ENCODE measurements around the gene EFCAB7.

EFCAB7 gene

GRCh38 chr1:63522891-63523728 is at the start of gene EFCAB7, which contains the start of gene ITGB3BP:
Gene EFCAB7 (plus strand): TSS chr1:63523525. CDS start chr1:63525573, 2,048 bp downstream.
Gene ITGB3BP (minus strand): TSS chr1:63523225. CDS start chr1:63523133, 92 bp downstream.
- DNase-seq (ENCODE audit: low read depth in 2 of 2): peak; percentile 85 to 90

GRCh38 chr1:63475761-63476160 is 47.6 kb upstream of the EFCAB7 start:
- no peak for DNase-seq (ENCODE audit: low read depth in 2 of 2)

DNA sequence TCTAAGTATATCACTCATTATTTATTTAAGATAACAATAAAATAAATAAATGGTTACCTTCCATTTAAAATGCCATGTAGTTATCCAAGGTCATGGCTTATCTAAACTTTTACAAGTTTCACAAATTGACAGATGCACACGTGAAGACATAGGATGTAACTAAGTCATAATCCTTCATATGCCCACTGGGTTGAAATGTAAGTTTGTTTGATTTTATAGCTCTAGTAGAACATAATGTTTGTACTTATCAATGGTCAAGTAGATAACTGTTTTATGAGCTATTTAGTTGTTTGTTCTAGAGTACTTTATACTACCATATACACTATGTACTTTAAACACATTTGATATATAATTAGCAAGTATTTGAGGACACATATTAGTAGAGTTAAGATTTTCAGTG is 43.3 kb upstream of the EFCAB7 start:
- no peak for DNase-seq (ENCODE audit: low read depth in 2 of 2)

DNA sequence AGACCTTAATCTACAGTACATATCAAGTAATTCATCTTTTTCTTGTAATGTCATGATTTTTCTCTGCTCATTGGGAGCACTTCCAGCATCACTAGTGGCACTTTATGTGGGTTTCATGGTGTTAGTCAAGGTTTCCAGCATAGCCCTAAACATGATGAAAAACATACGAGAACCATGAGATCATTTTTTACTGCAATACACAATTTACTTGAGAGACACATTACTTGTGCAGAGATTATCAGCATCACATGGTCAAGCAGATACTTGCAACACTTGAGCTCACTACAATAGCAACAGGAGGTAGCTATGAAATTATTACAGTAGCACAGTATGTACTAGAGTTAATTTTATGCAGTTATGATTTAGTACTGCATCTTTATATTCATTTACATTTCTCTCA is 36.7 kb upstream of the EFCAB7 start:
- DNase-seq (ENCODE audit: low read depth in 2 of 2): no peak

DNA sequence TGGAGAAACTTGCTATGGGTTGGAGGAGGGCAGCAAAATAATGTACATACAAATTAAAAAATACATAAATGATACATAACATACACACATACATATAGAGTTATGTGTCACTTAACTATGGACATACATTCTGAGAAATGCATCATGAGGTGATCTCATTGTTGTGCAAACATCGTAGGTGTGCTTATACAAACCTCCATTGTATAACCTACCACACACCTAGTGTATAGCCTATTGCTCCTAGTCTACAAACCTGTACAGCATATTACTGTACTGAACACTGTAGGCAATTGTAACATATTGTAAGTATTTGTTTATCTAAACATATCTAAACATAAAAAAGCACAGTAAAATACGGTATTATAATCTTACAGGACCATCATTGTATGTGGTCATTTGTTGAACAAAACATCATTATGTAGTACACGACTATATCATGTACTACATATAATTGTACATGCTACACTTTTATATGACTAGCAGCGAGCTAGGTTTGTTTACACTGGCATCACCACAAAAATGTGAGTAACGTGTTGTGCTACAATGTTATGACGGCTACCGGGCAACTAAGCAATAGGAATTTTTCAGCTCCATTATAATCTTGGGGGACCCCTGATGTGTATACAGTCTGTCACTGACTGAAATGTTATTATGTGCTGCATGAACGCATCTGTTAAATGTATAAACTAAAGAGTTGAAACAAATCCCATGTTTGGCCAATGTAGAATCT is 35.8 kb upstream of the EFCAB7 start:
- no peak for DNase-seq (ENCODE audit: low read depth in 2 of 2)

DNA sequence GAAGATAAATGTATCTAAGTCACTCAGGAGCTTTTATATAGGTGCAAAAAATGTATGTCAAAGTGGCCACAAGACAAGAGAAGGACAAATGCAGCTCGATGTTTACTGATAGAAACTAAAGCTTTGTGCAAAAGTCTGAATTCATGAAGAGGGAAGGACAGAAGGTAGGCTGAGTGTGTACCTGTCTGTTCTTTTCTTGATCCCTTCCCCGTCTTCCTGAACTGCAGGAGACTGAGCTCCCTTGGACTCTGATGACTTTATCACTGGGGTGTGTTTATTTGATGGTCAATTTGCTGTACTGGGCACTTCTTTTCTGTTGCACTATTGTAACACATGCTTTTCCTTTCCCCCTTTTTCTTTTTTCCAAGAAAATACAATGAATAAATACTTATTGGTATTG is 25.7 kb upstream of the EFCAB7 start:
- DNase-seq (ENCODE audit: low read depth in 2 of 2): no peak

DNA sequence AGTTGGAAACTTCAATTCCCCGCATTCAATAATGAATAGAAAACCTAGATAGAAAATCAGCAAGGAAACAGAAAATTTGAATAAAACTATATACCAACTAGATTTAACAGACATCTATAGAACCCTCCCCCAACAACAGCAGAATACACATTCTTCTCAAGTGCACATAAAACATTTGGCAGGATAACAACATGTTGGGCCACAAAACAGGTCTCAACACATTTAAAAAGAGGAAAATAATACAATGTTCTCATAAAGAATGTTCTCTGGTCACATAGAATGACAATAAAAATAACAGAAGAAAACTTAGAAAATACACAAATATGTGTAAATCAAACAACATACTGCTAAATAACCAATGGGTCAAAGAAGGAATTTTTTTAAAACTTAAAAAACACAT is 25.2 kb upstream of the EFCAB7 start:
- DNase-seq (ENCODE audit: low read depth in 2 of 2): no peak

GRCh38 chr1:63501256-63501655 is 22.1 kb upstream of the EFCAB7 start:
- no peak for DNase-seq (ENCODE audit: low read depth in 2 of 2)

- DNase-seq (ENCODE audit: low read depth in 2 of 2): no peak
Observed at GRCh38 chr1:63506782-63507181, 16.5 kb upstream of the EFCAB7 start.

DNA sequence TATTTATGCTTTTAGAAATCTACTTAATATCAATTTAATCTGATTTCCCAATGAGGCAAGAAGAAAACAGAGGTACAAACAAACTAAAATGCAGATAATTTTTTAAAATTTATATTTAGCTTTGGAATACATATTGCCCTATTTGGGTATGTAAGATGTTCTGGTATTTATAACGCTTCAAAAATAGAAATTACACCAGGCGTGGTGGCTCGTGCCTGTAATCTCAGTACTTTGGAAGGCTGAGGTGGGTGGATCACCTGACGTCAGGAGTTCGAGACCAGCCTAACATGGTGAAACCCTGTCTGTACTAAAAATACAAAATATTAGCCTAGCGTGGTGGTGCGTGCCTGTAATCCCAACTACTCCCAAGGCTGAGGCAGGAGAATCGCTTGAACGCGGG is 13.6 kb upstream of the EFCAB7 start:
- DNase-seq (ENCODE audit: low read depth in 2 of 2): no peak

DNA sequence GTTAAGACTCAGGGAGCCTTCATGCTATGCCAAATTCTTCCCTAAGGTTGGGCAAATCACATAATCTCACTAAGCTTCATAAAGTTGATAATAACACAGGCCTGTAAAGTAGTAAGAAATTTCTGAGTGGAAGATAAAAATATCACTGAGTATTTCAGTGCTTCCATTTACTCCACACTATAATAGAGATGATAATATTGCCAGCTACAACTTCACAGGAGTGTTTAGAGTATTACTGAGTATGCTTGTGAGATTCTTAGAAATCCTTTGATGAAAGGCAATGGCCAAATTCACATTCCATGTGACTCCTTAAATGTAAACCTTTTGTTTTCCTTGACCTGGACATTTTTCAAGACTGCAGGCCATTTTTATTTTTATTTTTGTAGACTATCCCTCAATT is 10.7 kb upstream of the EFCAB7 start:
- DNase-seq (ENCODE audit: low read depth in 2 of 2): no peak

- no peak for DNase-seq (ENCODE audit: low read depth in 2 of 2)
Observed at GRCh38 chr1:63516629-63517028, 6.7 kb upstream of the EFCAB7 start.

DNA sequence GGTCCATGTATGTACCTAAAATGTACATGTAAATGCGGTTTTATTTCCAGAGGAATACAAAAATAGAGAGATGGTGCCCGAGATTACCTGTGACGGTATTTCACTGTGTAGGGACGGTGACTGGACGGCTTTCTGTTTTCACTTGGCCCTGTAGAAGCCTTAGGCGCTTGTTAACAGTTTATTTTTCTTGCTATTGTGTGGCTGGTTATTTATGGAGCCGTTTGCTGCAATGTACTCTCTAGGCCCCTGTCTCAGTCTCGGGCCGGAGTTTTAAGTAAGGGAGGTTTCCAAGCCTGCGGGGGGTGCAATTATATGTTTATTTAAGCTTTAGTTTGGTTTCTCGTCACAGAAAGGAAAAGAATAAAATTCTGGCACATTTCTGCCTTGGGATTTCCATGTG is 413 bp downstream of the EFCAB7 start:
- no peak for DNase-seq (ENCODE audit: low read depth in 2 of 2)

- no peak for DNase-seq (ENCODE audit: low read depth in 2 of 2)
Observed at GRCh38 chr1:63524201-63524600, 876 bp downstream of the EFCAB7 start.

GRCh38 chr1:63532727-63533126 is 9.4 kb downstream of the EFCAB7 start:
- DNase-seq (ENCODE audit: low read depth in 2 of 2): no peak

GRCh38 chr1:63533931-63534330 is 10.6 kb downstream of the EFCAB7 start:
- no peak for DNase-seq (ENCODE audit: low read depth in 2 of 2)

GRCh38 chr1:63534406-63534805 is 11.1 kb downstream of the EFCAB7 start:
- DNase-seq (ENCODE audit: low read depth in 2 of 2): no peak

DNA sequence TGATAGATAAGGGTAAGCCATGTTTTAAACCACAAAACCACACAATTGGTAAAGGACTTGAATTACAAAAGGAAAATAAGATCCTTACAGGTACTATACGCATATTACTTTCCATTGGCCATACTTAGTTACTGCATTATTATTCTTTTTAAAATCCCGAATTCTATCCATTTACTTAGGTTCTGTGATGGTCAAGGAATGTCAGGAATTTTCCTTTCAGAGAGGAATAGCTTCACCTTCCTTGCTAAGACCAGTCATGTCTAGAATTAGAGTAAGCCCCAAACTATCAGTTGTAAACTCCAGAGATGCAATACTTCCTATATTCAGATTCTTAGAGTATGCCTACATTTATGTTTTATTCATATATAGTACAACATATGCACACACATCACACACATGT is 13.7 kb downstream of the EFCAB7 start:
- no peak for DNase-seq (ENCODE audit: low read depth in 2 of 2)

- no peak for DNase-seq (ENCODE audit: low read depth in 2 of 2)
Observed at GRCh38 chr1:63537940-63538339, 14.6 kb downstream of the EFCAB7 start.

DNA sequence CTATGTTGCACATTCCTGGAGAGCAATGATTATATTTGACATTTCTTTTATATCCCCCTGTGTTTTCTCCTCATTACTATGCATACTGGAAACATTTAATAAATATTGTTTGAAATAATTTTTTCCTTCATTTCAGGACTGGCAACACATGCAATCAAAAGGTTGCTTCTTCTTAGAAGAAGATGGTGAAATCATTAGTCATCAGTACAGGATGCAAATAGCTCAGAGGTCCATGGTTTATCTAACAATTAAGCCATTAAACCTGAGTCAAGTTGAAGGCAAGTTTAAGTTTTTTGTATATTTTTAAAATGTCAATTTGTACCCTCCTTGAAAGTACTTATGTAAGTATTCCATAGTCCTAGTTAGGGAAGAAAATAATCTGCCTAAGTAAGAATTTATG is 22.5 kb downstream of the EFCAB7 start:
- DNase-seq (ENCODE audit: low read depth in 2 of 2): no peak

DNA sequence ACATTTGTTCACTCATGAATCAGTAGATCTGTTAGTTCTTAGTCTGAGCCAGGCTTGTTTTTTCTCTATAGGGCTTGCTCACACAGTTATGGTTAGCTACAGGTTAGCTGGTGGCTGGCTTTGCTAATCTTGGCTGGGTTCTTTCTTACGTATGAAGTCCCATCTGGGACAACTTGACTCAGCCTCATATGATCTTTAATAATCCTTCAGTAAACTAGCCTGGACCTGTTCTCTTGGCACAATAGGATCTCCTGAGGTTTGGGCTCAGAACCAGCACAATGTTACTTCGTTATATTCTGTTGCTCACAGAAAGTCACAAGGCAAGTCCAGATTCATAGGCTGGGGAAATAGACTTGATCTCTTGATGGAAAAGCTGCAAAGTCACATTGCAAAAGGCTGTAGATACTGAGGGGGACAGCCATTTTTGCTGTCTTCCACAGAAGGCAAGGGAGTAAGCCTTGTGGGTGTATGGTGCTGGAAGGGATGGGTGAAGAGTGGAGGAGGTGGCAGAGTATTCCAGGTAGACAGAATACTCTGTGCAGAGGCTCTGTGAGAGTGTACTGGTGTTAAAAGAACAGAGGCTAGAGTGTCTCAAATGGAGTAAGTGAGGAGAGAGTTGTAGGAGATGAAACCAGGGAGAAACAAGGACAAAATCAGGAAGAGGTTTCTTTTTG is 24.4 kb downstream of the EFCAB7 start:
- DNase-seq (ENCODE audit: low read depth in 2 of 2): no peak

DNA sequence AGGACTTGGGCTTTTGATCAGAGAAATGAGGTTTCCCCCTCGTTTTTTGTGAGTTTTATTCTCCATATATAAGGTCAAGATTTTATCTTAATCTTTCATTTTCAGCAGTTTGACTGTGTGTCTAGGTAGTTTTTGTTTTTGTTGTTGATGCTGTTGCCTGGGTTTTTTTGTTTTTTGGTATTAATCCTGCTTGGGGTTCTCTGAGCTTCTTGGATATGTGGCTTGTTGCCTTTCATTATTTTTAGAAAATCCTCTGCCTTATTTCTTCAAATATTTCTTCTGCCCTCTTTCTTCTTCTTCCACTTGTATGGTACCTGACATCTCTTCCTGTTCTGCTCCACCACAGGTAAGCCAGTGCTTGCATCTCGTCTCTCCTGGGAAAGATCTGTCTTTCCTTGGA is 25.0 kb downstream of the EFCAB7 start:
- DNase-seq (ENCODE audit: low read depth in 2 of 2): no peak

- no peak for DNase-seq (ENCODE audit: low read depth in 2 of 2)
Observed at GRCh38 chr1:63548877-63549276, 25.6 kb downstream of the EFCAB7 start.

Data from fibroblast of skin of left biceps (primary cell).